AG08395 (cell line): ENCODE measurements around the gene SCMH1.
A peak's percentile ranks its signal among the peaks of the same experiment; 100 is the strongest.
"Not testable (repeated sequence)": the region's sequence is repeated elsewhere in the genome, so short reads cannot be mapped to it uniquely, and the experiment has no call there.

ENCODE experiments used
- DNase-seq: peaks from one replicate; pipeline ENCODE4 v3.0.0; 2012; ENCODE audit warnings: mixed read lengths, low spot score

SCMH1 gene

DNA sequence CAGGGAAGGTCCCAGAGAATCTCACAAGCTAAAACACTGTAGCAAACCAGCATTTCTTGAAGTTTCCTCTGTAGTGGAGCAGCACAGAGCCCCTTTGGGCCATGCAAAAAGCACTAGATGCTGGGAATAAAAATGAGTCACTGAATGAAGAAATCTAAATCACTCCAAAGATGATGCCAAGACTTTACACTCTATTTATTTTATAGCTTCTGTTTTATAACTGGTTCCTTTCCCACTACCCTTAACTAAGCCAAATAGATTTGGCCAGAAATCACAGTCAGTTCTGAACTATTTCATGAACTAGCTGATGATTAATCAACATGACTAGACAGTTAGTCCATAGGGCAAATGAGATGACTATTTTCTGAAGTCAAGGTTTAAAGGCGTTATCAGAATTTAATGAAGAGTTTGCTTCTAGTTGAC, 89.5 kb downstream of the SCMH1 start:
- DNase-seq: peak; percentile 73

DNA sequence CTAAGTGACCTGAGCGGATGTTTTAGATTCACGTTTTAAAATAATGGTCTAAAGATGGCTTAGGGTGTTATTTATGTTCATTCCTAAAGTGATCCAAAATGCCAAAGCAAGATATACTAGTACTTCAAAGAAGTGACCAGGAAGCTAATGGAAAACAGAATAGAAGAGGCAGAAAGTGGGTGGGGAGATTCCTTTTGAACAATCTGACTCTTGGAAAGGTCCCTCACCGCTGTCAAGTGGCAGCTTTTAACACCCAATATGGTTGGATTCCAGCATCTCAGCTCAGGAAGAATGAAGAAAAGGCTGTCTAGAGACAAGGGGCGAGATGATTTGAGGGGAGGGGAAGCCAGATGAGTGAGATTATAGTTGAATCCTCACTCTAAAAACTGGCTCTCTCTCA, 90.3 kb downstream of the SCMH1 start:
- no peak for DNase-seq

- no peak for DNase-seq
Observed at GRCh38 chr1:41149570-41149969, 92.5 kb downstream of the SCMH1 start.

DNA sequence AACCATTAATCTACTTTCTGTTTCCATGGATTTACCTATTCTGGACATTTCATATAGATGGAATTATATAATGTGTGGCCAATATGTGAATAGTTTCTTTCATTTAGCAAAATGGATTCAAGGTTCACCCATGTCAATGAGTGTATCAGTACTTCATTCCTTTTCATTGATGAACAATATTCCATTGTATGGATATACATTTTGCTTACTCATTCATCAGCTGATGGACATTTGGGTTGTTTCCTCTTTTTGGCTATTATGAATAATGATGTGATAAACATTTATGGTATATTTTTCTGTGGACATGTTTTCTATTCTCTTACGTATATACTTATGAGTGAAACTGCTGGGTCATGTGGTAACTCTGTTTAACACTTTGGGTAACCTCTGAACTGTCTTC, 97.8 kb downstream of the SCMH1 start:
- no peak for DNase-seq

- DNase-seq: no peak
Observed at GRCh38 chr1:41138549-41138948, 103.6 kb downstream of the SCMH1 start.

GRCh38 chr1:41135196-41135947, 106.7 kb downstream of the SCMH1 start:
- no peak for DNase-seq

DNA sequence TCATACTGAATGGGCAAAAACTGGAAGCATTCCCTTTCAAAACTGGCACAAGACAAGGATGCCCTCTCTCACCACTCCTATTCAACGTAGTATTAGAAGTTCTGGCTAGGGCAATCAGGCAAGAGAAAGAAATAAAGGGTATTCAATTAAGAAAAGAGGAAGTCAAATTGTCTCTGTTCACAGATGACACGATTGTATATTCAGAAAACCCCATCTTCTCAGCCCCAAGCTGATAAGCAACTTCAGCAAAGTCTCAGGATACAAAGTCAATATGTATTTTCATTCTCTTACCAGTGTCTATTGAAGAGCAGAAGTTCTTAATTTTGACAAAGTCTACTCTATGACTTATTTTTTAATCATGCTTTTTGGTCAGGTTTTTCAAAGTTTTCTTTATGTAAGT, 107.8 kb downstream of the SCMH1 start:
- DNase-seq: not testable (repeated sequence)

- peak; percentile 84 for DNase-seq
Observed at GRCh38 chr1:41122851-41123518, 119.1 kb downstream of the SCMH1 start.

- DNase-seq: no peak
Observed at GRCh38 chr1:41122148-41122547, 120.0 kb downstream of the SCMH1 start.

DNA sequence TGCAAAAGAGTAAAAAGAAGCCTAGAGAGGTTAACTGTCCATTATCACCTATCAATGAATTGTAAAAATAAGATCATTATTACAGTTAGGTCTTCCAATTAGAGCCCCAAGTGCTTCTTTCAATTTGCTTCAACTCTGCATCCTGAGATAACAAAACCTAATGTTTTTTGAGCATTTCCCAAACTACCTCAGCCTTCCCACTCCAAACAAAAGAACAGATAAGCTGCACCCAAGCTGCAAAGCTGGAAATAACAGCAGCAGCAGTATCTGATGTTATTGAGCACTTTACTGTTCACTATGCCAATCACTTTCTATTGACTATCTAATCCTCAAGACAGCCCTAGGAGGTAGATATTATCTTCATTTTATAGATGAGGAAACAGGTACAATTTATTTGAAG, 123.5 kb downstream of the SCMH1 start:
- no peak for DNase-seq

GRCh38 chr1:41117241-41117640, 124.9 kb downstream of the SCMH1 start:
- DNase-seq: not testable (repeated sequence)

DNA sequence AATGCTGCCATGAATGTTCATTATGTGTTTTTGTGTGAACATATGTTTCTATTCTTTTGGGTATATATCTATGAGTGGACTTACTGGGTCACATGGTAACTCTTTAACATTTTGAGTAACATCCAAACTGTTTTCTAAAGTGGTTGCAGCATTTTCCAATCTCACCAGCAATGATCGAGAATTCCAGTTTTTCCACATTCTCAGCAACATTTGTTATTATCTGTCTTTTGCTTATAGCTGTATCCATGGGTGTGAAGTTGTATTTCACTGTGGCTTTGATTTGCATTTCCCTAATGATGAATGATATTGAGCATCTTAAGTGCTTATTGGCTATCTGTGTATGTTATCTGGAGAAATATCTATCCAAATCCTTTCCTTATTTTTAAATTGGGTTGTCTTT, 131.4 kb downstream of the SCMH1 start:
- no peak for DNase-seq

DNA sequence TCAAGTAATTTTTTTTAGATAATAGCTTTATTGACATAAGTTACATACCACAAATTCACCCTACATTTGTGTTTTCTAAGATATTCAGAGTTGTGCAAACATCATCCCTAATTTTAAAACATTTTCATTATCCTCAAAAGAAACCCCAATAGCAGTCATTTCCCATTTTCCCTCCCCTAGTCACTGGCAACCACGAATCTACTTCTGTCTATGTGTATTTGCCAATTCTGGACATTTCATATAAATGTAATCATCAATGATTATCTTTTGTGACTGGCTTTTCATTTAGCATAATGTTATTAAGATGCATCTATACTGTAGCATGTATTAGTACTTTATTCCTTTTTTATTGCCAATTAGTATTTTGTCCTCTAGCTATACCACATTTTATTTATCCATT, 131.8 kb downstream of the SCMH1 start:
- no peak for DNase-seq

DNA sequence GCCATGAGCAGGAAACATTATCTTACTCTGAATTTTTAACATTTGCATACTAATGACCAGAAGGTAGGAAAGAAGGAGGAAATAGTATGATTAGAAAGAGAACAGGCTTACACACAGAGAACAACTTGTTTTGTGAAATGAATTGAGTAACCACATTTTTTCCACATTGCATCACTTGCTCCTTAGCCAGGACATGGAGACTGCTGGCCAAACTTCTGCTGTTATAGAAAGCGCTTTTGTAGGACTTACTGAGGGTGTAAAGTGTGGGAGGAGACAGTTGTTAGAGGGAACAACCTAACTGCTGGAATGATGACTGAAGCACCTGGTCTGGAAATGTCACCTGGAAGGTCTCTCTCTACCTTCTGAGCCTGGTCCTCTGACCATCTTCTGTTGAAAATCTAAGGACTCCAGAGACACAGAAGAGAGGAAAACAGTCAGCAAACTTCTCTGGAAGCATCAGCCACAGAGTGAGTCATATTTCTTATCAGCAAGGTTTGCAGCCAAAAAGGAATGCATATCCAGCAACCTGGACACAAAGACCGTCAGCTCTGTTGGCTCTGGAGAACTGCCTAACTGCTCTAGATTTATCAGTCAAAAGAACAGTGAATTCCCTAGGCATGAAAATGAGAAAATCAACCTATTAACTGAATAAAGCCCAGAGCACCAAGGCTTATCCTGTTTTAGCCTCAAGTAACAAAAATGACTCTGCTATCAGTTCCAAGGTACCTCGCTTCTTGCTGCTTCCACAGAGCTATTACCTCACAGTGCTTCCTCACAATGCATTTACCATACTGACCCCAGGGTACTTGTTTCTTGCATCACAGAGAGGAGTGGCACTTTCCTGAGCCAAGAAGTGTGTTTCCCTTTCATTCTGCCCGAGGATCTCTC, 132.6 kb downstream of the SCMH1 start:
- peak; percentile 81 for DNase-seq

DNA sequence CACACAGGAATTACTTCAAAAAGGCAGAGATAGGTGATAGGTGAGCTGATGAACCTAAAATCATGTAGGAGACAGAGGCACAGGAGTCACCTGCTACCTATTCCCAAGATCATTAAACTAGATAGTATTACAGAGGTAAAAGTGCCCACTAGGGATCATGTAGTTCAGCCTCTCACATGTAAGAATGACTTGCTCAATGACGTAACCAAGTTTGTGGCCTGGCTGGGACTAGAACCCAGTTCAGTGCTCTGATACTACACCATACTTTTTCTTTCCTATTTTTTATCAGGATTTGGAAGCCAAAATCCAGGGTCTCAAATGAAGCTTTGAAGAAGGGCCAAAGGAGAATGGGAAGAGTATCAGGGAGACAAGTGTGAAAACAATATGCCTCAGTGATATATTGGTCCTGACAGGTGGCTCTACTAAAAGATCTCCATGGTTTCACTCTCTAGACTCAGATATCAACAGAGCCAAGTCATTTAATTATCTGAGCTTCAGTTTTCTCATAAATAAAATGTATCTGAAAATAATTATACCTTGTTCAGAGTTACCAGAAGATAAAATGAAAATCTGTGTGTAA, 133.3 kb downstream of the SCMH1 start:
- DNase-seq: peak; percentile 3

GRCh38 chr1:41103766-41104165, 138.3 kb downstream of the SCMH1 start:
- no peak for DNase-seq

DNA sequence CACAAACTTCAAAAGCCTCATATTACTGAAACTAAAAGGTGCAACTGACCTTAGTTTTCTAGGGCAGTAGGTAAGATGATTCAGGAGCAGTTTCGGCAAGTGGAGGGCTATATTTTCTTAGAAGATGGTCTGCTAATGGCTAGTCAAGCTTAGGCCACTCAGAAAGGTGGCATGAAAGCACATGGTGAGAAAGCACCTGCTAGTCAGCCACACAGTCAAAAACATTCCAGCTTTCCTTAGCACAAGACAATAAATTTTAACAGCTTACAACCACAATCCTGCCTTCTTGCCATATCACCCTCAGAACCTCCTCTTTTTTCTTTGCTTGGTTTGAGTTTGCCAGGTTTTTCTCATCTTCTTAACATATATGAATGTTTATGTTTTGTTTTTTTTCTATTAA, 139.5 kb downstream of the SCMH1 start:
- no peak for DNase-seq

DNA sequence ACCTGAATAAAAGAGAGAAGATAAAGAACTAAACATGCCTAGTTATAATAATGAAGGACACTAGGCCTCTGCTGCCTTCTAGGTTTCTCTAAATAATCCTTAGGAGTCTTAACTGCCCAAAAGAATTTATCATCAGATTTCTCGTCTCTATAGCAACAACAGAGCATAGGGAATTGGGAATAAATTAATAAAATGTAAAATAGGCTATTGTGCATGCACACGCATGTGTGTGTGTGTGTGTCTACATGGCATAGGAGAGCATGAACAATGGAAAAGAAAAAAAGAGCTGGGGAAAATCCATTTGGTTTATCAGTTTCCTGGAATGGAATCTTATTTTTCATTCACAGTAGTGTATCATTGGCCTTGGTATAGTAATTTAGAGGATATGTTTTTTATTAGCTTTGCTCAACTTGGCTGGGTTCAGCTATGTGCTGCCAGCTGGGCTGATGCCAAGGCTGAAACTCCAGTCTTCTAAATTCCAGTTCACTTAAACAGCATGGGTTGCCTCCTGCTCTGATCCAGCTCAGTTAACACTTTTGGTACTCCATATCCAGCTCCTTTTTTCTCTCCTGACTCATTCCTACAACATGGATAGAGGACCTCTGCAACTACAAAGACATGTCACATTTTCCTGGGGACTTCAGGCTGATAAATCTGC, 140.0 kb downstream of the SCMH1 start:
- DNase-seq: peak; percentile 90

- DNase-seq: no peak
Observed at GRCh38 chr1:41101076-41101475, 141.0 kb downstream of the SCMH1 start.

- DNase-seq: no peak
Observed at GRCh38 chr1:41100170-41100569, 141.9 kb downstream of the SCMH1 start.

GRCh38 chr1:41098730-41099460, 143.2 kb downstream of the SCMH1 start:
- no peak for DNase-seq
